Large intestine (tissue), 3 donors: ENCODE measurements around the gene C11orf91. TPM values are rescaled to one million over a fixed set of nuclear protein-coding genes. Genes with fewer than 3 reads are reported as not detected.
"Not testable (repeated sequence)": the region's sequence is repeated elsewhere in the genome, so short reads cannot be mapped to it uniquely, and the experiment has no call there.

Experiments
- DNase-seq, 2 donors: peaks; one replicate each; pipeline versions ENCODE4 v3.0.0 to v3.0.0-alpha.2; 2013
- H3K27ac ChIP-seq: one replicate; pipeline ENCODE4 v1.5.1; 2013; ENCODE audit warnings: low read length
- H3K27me3 ChIP-seq: 2 replicates; pipeline ENCODE4 v1.6.1; 2013; ENCODE audit warnings: low read length; ENCODE audit not compliant: control insufficient read depth, insufficient read depth
- H3K36me3 ChIP-seq: 2 replicates; pipeline ENCODE4 v1.6.1; 2013; ENCODE audit warnings: low read length; ENCODE audit not compliant: control insufficient read depth, insufficient read depth
- H3K4me1 ChIP-seq: one replicate; pipeline ENCODE4 v1.6.1; 2013; ENCODE audit warnings: low read length; ENCODE audit not compliant: control insufficient read depth, insufficient read depth
- H3K4me3 ChIP-seq: one replicate; pipeline ENCODE4 v1.5.1; 2013; ENCODE audit warnings: low read length
- H3K9me3 ChIP-seq: one replicate; pipeline ENCODE4 v1.6.1; 2013; ENCODE audit warnings: mild to moderate bottlenecking, low read depth, low read length, moderate library complexity; ENCODE audit not compliant: control insufficient read depth
- WGBS: methylation state at CpG from one replicate; pipeline ENCODE4 v1.1.5; 2013; ENCODE audit warnings: low lambda C conversion rate; ENCODE audit not compliant: insufficient coverage; 5-methylcytosine and 5-hydroxymethylcytosine counted together
- polyA plus RNA-seq: library from polyadenylated mRNA; unstranded; fragments of 120-200 nt; gene quantifications from one replicate; pipeline ENCODE4 v1.2.1, GENCODE V29; 2013

The C11orf91 gene
- polyA plus RNA-seq, 1 donor: not detected

DNA sequence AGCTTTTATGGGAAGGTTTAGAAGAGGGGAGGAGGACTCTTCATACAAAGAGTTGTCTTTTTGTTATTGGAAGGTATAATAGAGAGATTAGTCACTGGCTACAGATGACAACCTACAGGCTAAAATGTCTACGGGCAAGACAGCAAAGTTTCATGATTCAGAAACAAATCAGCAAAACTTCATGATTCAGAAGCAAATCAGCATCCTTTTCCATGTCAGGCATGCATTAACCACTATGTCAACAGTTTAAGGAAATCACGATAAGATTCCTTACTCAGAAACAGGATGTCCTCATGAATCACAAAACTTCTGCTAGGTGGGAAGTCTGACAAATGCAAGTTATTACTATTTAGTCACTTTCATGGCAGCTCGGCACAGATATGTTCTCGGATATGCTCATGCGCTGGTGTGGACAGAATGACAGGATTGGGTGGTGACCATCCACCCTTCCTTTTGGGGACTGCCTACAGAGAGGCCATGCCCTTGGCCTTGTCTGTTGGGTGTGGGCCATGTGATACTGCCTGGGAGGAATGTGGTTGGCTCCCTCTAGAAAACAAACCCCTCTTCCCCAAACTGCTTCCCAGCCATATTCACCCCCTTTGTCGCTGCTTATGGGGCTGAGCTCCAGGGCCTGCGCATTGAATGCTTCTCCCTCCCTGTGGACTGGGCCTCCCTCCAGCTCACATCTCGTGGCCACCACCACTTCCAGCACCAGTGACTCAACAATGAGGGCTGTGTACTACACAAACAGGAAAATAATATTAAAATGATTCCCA lies 10.1 kb downstream of the C11orf91 start:
- Histone ChIP-seq H3K27ac (peak overlapping the region; percentile 2), H3K4me1 (peaks cover 22% of the 10 kb centered on the region), H3K36me3 (no peaks in the 10 kb centered on the region), H3K4me3 (no peak overlapping the region), H3K9me3 (no peaks in the 10 kb centered on the region), H3K27me3 (no peaks in the 10 kb centered on the region)
- peak in 1 of 2 donors; percentile 24 for DNase-seq
- 0% methylated on average over 1 of the region's 8 CpGs for WGBS

DNA sequence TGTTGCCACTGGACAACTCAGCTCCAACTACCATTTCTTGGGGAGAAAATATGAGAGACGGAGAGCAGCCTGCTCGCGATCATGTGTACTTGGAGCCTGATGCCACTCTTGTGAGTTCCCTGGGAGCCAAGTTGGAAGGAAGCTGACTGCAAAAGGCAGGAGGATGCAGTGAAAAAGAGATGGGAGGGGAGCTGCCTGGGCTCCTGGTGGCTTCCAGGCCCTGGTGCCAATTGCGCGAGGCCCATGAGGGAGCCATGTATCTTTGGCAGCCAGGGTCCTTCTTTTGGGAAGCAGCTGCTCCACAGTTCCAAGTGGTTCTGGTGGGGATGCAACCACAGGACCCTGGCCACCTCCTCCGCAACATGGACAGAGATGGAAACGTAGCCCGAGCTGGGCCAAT lies 11.1 kb downstream of the C11orf91 start:
- Histone ChIP-seq H3K4me1 (peaks cover 22% of the 10 kb centered on the region), H3K27ac (no peak overlapping the region), H3K36me3 (no peaks in the 10 kb centered on the region), H3K9me3 (no peaks in the 10 kb centered on the region), H3K27me3 (no peaks in the 10 kb centered on the region), H3K4me3 (no peak overlapping the region)
- WGBS: no CpG with 5 or more reads among the region's 8 CpGs
- DNase-seq: no peak

DNA sequence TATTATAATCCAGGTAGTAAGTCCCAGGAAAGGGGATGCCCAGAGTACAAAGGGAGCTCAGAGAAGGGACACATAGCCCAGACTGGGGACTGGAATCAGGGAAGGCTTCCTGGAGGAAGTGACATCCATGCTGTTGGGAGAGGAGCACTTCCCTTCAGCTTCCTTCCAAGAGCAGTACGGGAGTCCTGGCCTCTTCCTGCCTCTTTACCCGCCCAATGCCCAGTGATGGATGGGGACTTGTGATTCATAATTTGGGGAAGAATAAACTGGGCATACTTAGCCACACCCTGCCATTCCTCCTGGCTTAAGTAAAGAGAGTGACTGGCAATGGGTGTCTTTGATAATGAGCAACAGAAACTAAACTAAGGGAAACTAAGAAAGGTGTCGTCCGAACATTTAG lies 11.5 kb downstream of the C11orf91 start:
- Histone ChIP-seq H3K36me3 (no peaks in the 10 kb centered on the region), H3K27me3 (no peaks in the 10 kb centered on the region), H3K4me3 (no peak overlapping the region), H3K9me3 (no peaks in the 10 kb centered on the region), H3K27ac (no peak overlapping the region), H3K4me1 (peaks cover 22% of the 10 kb centered on the region)
- no CpG with 5 or more reads among the region's 4 CpGs for WGBS
- DNase-seq: no peak

DNA sequence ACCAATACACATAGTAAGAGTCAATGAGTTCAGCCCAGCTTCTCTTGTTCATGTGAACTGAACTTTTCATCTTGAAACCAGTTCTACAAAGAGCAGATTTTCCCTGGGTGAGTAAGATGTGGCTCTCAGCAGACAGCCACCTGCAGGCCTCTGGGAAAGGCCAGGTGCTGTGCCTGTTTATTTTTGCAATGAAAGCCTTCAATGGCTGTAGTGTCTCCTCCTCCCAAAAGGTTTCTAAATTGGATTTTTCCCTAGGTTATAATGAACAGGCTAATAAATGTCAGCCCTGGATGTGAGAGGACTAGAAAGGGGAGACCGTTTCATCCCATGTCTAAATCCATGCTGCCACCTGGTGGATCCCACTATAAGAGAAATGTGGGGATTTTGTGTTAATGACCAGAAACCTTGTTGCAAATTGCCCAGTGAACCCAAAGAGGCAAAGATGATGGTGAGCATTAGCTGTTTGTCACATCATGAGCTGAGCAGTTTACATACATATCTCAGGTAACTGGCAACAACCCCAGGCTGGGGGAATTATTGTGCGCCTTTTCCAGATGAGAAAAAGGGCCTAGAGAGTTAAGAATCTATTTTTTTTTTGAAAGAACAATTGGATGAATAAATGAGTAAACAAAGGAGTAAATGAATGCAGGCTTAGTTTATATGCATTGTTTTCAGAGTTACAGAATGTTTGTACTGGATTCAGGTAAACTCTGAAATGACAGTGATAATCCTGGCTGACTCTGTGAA lies 12.7 kb downstream of the C11orf91 start:
- no peak overlapping the region for H3K27ac ChIP-seq
- H3K27me3 ChIP-seq: no peaks in the 10 kb centered on the region
- DNase-seq: peak; percentile 31 to 47
- no peaks in the 10 kb centered on the region for H3K36me3 ChIP-seq
- WGBS: no CpG with 5 or more reads among the region's 2 CpGs
- peaks cover 22% of the 10 kb centered on the region for H3K4me1 ChIP-seq
- no peak overlapping the region for H3K4me3 ChIP-seq
- no peaks in the 10 kb centered on the region for H3K9me3 ChIP-seq

DNA sequence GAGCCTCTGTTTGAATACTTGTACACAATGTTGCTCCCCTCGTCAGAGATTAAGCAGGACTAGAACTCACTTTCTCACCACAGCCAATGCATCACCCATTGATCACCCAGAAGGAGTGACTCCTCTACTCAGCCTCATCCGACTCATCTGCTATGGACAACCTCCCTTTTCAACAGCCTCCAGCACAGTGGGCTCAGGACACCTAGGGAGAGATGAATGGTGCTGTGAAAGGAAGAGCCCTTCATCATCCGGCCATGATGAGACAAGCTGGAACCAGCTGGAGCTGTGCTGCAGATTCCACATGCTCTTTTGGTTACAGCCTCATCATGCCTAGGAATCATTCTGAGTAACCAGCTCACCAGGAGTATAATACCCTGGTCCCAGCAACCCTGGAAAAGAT lies 15.5 kb downstream of the C11orf91 start:
- DNase-seq: no peak
- no CpG with 5 or more reads among the region's 3 CpGs for WGBS
- no peaks in the 10 kb centered on the region for H3K36me3 ChIP-seq
- H3K27ac ChIP-seq: no peak overlapping the region
- H3K4me3 ChIP-seq: no peak overlapping the region
- no peaks in the 10 kb centered on the region for H3K4me1 ChIP-seq
- no peaks in the 10 kb centered on the region for H3K9me3 ChIP-seq
- no peaks in the 10 kb centered on the region for H3K27me3 ChIP-seq

DNA sequence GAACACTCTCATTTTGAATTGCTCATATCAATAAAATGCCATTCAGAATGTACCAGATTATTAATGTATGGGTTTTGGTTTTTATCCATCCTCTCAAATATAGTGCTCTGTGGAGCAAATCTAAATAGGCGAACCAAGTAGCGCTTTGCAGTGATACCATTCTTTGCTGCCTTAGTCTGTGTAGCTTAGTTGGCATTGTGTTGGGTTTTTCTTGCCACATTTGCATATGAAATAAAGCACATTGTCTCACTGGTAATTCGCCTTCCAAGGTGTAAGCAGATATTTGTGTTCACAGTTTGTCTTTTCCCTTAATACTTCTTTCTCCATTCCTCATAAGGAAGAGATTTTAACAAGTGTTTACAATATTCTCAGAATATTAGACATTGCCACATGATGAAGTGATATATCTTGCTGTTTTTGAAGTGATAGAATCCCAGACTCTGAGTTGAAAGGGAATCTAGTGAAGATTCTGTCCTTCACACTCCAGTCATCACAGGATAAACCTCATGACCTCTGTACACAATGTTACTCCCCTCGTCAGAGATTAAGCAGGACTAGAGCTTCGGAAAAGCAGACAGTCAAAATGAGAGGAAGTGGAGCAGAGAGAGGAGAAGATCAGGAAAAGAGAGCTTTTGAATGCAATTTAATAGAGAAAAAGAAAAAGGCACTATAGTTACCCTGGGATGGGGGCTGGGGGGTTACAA lies 16.5 kb downstream of the C11orf91 start:
- Histone ChIP-seq H3K27ac (no peak overlapping the region), H3K4me3 (no peak overlapping the region), H3K27me3 (no peaks in the 10 kb centered on the region), H3K9me3 (no peaks in the 10 kb centered on the region), H3K36me3 (no peaks in the 10 kb centered on the region), H3K4me1 (no peaks in the 10 kb centered on the region)
- DNase-seq: no peak
- 83% methylated on average over 1 of the region's 5 CpGs for WGBS

DNA sequence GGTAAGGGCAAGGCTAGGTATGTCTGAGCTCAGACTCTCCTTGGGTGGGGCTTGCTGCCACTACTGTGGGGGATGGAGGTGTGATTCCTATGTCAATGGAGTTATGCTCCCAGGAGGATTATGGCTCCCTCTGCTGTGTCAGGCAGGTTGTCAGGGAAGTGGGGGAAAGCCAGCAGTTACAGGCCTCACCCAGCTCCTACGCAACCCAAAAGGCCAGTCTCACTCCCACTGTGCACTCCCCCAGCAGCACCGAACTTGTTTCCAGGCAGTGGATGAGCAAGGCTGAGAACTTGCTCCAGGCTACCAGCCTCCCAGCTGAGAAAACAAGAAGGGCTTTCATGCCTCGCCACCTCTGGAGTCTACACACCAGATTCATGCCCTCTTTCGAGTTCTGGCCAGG lies 18.2 kb downstream of the C11orf91 start:
- Histone ChIP-seq H3K27ac (no peak overlapping the region), H3K4me1 (no peaks in the 10 kb centered on the region), H3K4me3 (no peak overlapping the region), H3K36me3 (no peaks in the 10 kb centered on the region), H3K27me3 (no peaks in the 10 kb centered on the region), H3K9me3 (no peaks in the 10 kb centered on the region)
- WGBS: no CpG with 5 or more reads among the region's 4 CpGs
- no peak for DNase-seq

DNA sequence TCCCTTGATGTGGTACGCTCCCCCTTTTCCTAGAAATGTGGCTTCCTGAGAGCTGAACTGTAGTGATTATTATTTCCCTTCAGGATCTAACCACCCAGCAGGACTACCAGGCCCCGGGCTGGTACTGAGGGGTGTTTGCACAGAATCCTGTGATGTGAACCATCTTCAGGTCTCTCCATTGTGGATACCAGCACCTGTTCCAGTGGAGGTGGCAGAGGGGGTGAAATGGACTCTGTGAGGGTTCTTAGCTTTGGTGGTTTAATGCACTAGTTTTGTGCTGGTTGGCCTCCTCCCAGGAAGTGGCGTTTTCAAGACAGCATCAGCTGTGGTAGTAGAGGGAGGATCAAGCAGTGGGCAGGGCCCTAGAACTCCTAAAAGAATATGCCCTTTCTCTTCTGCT lies 18.6 kb downstream of the C11orf91 start:
- DNase-seq: no peak
- no peak overlapping the region for H3K4me3 ChIP-seq
- H3K36me3 ChIP-seq: no peaks in the 10 kb centered on the region
- H3K4me1 ChIP-seq: no peaks in the 10 kb centered on the region
- H3K27me3 ChIP-seq: no peaks in the 10 kb centered on the region
- H3K9me3 ChIP-seq: no peaks in the 10 kb centered on the region
- no CpG with 5 or more reads among the region's 3 CpGs for WGBS
- no peak overlapping the region for H3K27ac ChIP-seq

DNA sequence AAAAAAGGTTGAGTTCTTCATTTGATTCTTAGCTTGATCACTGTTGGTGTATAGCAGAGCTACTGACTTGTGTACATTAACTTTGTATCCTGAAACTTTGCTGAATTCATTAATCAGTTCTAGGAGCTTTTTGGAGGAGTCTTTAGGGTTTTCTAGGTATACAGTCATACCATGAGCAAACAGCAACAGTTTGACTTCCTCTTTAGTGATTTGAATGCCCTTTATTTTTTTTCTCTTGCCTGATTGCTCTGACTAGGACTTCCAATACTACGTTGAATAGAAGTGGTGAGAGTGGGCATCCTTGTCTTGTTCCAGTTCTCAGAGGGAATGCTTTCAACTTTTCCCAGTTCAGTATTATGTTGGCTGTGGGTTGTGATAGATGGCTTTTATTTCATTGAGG lies 22.0 kb downstream of the C11orf91 start:
- DNase-seq, H3K4me3 ChIP-seq, H3K4me1 ChIP-seq, H3K9me3 ChIP-seq, H3K36me3 ChIP-seq, H3K27me3 ChIP-seq, H3K27ac ChIP-seq: not testable (repeated sequence)
- 80% methylated on average over 1 of the region's 1 CpG for WGBS

DNA sequence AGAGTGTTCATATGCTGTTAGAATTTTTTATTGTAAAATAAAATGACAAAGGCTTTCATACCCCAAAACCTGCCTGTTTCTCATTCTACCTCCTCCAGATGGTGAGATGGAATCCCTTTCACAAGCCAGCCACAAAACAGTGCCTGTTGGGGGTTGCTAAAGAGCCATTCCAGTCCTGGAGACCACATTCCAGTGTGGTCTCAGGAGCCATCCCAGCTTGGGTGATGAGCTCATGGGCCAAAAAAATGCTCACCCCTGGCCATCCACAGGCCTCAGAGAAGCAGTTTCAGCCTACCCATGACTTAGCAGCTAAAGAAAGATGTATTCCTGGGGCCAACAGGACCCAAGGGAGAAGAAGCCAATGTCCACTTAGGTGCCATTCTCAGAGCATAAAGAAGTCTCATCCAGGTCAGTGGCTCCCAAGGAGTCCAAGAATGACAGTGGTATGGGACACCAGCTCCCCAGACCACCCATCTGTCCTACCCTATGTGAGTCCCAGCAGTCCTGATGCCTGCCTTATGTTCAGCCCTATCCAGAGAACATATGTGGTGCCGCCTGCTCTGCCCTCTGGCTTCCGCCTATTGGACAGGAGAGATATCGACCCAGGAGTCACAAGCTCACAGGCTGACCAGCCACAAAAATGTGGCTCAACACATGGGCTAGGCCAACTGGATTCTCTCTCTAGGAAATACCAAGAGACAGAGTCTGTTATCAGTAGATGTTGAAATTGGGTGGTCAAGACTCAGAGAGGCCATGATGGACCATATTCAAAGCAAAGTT lies 26.4 kb downstream of the C11orf91 start:
- no CpG with 5 or more reads among the region's 3 CpGs for whole genome bisulfite sequencing
- H3K4me1 ChIP-seq: no peaks in the 10 kb centered on the region
- no peaks in the 10 kb centered on the region for H3K36me3 ChIP-seq
- H3K9me3 ChIP-seq: no peaks in the 10 kb centered on the region
- DNase-seq: no peak
- no peak overlapping the region for H3K4me3 ChIP-seq
- H3K27ac ChIP-seq: no peak overlapping the region
- H3K27me3 ChIP-seq: no peaks in the 10 kb centered on the region
